Lower lobe of right lung (tissue), 2 donors: ENCODE results near the gene TEPSIN. TPM values are rescaled to one million over a fixed set of nuclear protein-coding genes. Genes with fewer than 3 reads are reported as not detected.

ENCODE experiments used
- ATAC-seq, 2 donors: fragments of 200-7000 bp; cut with Tn5 transposase; one replicate each; pipeline ENCODE4 v1.9.1; 2020 to 2022; ENCODE audit warnings: mild to moderate bottlenecking in 2 of 2, moderate library complexity in 2 of 2
- DNase-seq: peaks from one replicate; pipeline ENCODE4 v3.0.0-alpha.2; 2020
- H3K27ac ChIP-seq: fragments of 200-600 bp; one replicate; pipeline ENCODE4 v1.8.0; 2022
- H3K27me3 ChIP-seq: fragments of 200-600 bp; one replicate; pipeline ENCODE4 v1.8.0; 2022; ENCODE audit warnings: low read depth
- H3K36me3 ChIP-seq: fragments of 200-600 bp; one replicate; pipeline ENCODE4 v1.8.0; 2022; ENCODE audit warnings: mild to moderate bottlenecking
- H3K4me1 ChIP-seq: fragments of 200-600 bp; one replicate; pipeline ENCODE4 v1.8.0; 2022
- H3K4me3 ChIP-seq: fragments of 200-600 bp; one replicate; pipeline ENCODE4 v1.8.0; 2022; ENCODE audit warnings: mild to moderate bottlenecking
- H3K9me3 ChIP-seq: fragments of 200-600 bp; one replicate; pipeline ENCODE4 v1.8.0; 2022
- CTCF ChIP-seq: fragments of 200-600 bp; IDR thresholded peaks from one replicate; pipeline ENCODE4 v1.8.0; 2022; ENCODE audit warnings: antibody characterized with exemption, mild to moderate bottlenecking
- intact Hi-C: fragments of 100-400 bp; cut with DNase I; formaldehyde crosslinking; loops from one replicate; pipeline ENCODE4 v1.11.0; 2022
- total RNA-seq: library from RNA; stranded (reverse); fragmentation: NEBNext Ultra II Directional; extraction: Animal tissue kit (Norgen Biotek cat#: 25700); gene quantifications from one replicate; pipeline ENCODE4 v1.2.1, GENCODE V29; 2021
- donor health status: DM: no; HTN: yes; CAD: no; lungs with severe emphysema.

TEPSIN gene
- total RNA-seq, 1 donor from 2014 or later, result 43.2 TPM

- no peak for TF ChIP-seq CTCF
- Histone ChIP-seq H3K36me3 (peaks cover 86% of the 10 kb centered on the region), H3K27me3 (no peaks in the 10 kb centered on the region), H3K4me1 (peaks cover 27% of the 10 kb centered on the region), H3K9me3 (no peaks in the 10 kb centered on the region), H3K4me3 (no peak overlapping the region), H3K27ac (peak overlapping the region; percentile 66)
- ATAC-seq, result no peak
- intact Hi-C loops, result no loop called here
- no peak for DNase-seq
These were observed 40.0 kb upstream of the TEPSIN start for GRCh38 chr17:81278831-81279230.

- H3K36me3 ChIP-seq, result peaks cover 87% of the 10 kb centered on the region
- peak overlapping the region; percentile 66 for H3K27ac ChIP-seq
- TF ChIP-seq CTCF, result no peak
- H3K4me3 ChIP-seq, result peak overlapping the region; percentile 41
- H3K27me3 ChIP-seq, result no peaks in the 10 kb centered on the region
- intact Hi-C loops, result no loop called here
- no peaks in the 10 kb centered on the region for H3K9me3 ChIP-seq
- ATAC-seq (peak in 1 of 2 donors; percentile 53), DNase-seq (no peak)
- H3K4me1 ChIP-seq, result peaks cover 27% of the 10 kb centered on the region
These were observed 39.3 kb upstream of the TEPSIN start for GRCh38 chr17:81277946-81278693.

GRCh38 chr17:81277421-81277820, 38.6 kb upstream of the TEPSIN start:
- Histone ChIP-seq H3K9me3 (no peaks in the 10 kb centered on the region), H3K36me3 (peaks cover 87% of the 10 kb centered on the region), H3K4me1 (peaks cover 27% of the 10 kb centered on the region), H3K27me3 (no peaks in the 10 kb centered on the region), H3K4me3 (peak overlapping the region; percentile 41), H3K27ac (peak overlapping the region; percentile 66)
- DNase-seq, result peak; percentile 74
- intact Hi-C loops, result no loop called here
- ATAC-seq, result peak; percentile 77 to 84
- no peak for TF ChIP-seq CTCF

DNA sequence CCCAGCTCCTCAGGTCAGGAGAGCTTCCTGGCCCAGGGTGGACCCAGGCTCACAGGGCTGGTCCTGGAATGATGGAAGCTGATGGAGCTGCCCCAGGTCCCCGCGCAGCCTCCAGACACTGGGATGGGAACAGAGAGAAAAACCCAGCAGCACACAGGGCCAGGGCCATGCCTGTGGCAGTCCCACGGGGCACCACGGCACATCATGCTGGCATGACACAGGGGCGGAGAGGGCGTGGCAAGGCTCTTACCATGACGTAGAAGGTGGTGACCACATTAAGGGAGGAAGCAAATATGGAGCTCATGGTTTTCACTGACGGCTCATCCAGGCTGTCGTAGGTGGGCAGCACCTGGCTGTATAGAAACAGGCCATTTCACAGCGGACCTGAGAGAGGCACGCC, 37.9 kb upstream of the TEPSIN start:
- H3K4me3 ChIP-seq, result peak overlapping the region; percentile 41
- no peaks in the 10 kb centered on the region for H3K9me3 ChIP-seq
- peaks cover 27% of the 10 kb centered on the region for H3K4me1 ChIP-seq
- DNase-seq (no peak), ATAC-seq (peak; percentile 4 to 6)
- no peak for TF ChIP-seq CTCF
- H3K27me3 ChIP-seq, result no peaks in the 10 kb centered on the region
- intact Hi-C loops, result no loop called here
- peaks cover 87% of the 10 kb centered on the region for H3K36me3 ChIP-seq
- peak overlapping the region; percentile 66 for H3K27ac ChIP-seq

DNA sequence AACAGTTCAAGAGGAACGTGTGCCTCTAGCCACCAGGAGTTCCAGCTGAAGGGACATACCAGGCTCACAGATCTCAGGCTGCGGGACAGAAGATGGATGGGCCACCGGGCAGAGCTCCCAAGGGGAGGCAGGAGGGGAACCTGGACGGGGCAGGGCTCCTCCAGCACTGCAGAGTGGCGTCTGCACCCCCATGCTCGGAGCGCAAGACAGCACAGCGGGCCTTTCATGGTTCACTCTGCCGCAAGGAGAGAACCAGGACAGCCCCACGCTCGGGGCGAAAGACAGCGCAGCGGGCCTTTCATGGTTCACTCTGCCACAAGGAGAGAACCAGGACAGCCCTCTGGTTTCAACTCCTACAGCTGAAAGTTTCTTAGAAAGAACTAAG, 35.6 kb upstream of the TEPSIN start:
- H3K36me3 ChIP-seq, result peaks cover 83% of the 10 kb centered on the region
- ATAC-seq (no peak), DNase-seq (no peak)
- no peak for TF ChIP-seq CTCF
- intact Hi-C loops, result no loop called here
- H3K9me3 ChIP-seq, result no peaks in the 10 kb centered on the region
- H3K27me3 ChIP-seq, result no peaks in the 10 kb centered on the region
- H3K4me3 ChIP-seq, result no peak overlapping the region
- H3K4me1 ChIP-seq, result peaks cover 27% of the 10 kb centered on the region
- H3K27ac ChIP-seq, result no peak overlapping the region
